Activated CD4-positive, alpha-beta T cell treated with anti-CD3 and anti-CD28 coated beads, Interleukin-2, amount 50 U/mL, for 48 hours (primary cell): ENCODE results near the gene METRNL.
"Not testable (repeated sequence)": the region's sequence is repeated elsewhere in the genome, so short reads cannot be mapped to it uniquely, and the experiment has no call there.

Experiments used
- DNase-seq, 2 experiments: peaks; one replicate each; pipeline ENCODE4 v3.0.0-alpha.2; 2020

The METRNL gene

DNA sequence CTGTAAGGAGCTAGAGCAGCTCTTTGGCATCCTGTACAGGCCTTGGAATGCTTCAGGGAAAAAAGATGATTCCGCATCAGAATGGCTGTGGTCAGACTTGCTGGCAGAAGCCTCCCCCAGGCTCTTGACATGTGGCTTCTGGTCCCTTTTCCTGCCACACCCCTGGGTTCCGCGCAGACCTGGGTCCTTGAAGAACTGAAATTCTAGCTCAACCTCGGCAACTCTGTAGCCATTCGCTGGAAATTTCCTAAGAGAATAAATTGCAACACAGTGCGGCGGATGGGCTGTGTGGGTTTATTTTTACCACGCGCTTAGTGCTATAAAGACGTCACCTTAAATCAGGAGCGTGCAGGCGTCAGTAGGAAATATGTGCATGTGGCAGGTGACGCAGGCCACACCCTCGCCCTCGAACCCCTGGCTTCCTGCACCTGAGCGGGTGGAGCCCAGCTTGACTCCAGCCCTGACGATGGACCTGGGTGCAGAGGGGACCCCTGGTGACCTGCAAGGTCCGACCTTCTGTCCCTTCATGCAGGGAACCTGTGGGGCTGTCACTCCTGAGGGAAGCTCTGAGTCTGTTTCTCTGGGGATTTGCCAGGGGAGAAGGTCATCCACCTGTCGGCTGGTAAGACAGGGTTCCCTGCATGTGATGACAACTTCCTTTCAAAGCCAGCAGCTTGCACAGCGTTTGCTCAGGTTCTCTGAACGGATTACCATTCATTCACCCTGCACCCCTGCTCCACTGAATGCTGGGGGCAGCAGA, 46.3 kb downstream of the METRNL start:
- DNase-seq = no peak

DNA sequence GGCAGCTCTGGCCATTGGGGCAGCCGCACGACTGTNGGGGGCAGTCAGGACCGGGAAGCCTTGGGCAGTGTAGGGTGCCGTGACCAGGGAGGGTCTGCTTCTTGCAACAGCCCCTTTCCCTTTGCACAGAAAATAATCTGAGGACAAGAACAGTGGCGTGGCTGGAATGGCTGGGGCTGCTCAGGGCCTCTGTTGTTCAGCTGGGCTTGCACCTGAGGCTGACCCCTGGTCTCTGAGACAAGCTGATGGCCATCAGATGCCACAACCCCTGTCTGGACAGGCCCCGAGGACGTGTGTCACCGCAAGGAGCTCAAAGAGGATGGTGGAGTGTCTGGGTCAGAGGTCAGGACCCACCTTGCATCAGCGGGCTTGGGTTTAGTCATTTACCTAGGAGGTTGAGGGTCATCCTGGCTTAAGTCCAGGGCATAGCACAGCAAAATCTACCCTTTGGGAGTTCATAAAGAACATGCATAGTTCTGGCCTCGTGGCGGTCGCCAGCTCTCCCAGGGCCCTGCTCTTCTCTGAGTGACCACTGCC, 46.9 kb downstream of the METRNL start:
- no peak for DNase-seq

DNA sequence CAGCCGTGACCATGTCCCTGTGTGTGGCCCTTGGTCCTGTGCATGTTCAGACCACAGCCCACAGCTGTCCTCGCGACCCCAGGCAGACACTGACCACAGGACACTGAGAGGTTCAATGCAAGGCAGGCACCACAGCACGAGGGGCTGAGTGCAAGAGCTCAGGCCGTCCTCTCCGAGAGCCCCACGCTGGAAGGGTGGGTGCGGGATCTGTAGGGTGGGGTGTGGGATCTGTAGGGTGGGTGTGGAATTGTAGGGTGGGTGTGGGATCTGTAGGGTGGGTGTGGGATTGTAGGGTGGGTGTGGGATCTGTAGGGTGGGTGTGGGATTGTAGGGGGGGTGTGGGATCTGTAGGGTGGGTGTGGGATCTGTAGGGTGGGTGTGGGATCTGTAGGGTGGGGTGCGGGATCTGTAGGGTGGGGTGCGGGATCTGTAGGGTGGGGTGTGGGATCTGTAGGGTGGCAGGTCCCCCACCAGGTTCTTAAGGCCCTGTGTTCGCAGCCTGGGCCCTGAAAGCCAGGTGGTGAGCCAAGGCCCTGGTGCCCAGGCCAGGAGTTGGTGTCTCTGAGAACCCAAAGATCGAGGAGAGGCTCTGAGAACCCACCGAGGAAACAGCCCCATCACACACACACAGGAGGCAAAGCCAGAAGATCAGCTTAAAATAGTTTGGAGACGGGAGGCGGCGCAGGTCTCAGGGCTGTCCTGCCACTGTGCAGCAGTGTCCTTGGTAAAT, 48.2 kb downstream of the METRNL start:
- DNase-seq = no peak

DNA sequence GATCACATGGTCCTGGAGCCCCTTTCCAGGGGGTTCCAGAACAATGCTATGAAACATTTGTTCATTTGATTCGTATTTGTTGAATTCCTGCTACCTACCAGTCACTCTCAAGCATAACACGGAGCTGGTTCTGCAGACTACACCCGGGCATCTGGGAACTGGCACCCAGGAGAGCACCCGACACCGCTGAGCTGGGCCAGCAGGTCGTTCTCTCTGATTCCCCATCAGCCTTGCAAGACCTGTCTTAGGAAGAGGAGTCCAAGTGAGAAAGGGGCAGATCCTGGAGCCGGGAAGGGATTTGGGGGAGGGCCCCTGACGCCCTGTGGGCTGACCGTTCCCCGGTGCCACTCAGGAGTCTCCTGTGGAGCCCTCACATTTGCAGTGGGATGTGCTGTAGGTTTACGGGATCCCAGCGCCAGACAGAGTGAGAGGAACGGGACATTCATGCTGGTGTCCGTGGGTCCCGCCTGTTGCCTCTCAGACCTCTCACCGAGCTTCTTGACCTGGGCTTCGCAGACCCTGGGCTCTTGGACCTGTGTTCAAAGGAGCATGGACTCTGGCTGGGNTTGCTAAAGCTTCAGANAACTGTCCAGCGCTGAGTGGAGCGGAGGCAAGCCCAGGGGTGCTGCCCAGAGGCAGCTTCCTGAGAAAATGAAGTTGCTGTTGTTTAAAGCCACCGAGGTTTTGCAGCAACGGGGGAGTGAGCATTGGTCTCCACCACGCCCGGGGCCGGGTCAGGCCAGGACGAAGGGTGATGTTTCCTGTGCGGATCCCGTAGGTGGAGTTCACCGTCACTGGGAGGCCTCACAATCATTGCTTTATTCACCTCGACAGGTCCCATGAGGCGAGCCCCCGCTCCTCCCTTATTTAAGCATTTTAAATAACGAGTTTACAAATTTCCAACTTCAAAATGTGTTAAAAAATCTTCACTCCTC, 49.2 kb downstream of the METRNL start:
- no peak for DNase-seq

DNA sequence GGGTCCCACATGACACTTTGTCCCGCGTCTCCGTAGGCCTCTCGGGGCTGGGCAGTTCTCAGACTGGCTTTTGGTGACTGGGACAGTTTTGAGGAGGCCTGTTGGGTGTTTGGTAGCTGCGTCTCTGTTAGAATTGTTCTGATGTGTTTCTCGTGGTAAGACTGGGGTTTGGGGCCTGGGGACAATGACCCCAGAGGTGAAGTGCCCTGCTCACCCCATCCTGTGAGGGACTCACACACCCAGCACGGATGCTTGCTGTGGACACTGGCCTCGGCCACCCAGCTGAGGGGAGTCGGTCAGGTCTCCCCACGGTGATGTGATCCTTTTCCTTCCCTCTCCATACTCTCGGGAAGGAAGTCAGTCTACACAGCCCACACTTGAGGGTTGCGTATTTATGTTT, 50.3 kb downstream of the METRNL start:
- DNase-seq = no peak

DNA sequence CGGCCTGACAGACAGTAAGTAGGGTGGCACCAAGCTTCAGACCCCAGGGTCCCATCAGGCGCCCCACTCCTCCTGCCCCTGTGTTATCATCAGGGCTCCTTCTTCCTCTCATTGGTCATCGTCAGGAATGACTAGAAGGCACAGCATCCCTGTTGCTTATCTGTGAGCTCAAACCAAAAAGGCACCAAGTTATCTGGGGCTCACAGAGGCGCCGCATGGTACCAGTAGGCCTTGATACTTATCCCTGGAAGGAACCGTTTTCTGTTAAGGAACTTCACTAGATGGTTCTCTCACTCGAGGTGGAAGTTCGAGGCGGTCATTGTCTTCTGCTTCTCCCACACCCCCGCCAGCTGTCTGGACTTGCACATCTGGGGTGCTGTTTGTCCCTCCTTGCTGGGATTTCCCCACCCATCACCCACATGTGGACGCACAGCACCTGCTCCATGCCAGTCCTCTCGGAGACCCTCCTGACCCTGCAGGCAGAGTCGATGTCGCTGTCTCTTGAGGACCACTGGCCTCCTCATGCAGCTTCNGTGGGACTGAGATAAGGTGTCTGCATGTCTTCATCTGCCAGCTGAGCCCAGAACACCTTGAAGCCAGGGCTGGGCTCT, 52.1 kb downstream of the METRNL start:
- DNase-seq = no peak

DNA sequence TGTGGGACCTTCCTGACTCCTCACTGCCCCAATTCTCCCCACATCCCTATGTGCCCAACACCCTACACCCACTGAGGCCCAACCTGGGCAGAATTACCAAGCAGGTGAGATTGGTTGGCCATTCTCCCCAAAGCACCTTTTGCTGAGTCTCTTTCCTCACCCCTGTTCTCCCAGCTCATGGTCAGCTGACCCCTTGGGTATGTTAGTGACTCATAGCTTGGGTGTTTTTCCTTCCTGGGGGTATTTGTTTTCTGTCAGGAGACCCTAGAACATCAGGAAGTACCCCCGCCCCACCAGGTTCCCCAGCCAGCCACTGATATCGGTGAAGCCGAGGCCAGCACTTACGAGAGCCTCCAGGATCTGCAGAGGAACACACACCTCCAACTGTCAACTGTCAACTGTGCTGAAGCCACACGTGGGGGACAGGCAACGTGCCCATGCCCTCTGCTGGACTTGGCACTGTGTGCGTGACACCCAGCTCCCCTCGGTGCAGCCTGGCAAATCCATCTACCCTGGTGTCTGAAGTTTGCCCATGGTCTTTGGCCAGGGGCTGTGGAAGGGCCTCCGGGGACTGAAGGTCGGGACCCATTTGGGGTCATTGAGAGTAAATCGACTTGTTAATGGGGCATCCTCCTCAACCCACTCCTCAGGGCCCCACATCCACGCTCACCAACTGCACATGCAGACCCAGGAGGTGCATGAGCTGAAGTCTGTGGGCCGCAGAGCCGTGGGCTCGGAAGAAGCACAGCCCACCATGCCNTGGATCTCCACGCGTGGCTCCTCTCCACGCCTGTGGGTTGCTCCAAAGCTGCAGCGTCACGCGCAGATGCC, 53.1 kb downstream of the METRNL start:
- DNase-seq = no peak

DNA sequence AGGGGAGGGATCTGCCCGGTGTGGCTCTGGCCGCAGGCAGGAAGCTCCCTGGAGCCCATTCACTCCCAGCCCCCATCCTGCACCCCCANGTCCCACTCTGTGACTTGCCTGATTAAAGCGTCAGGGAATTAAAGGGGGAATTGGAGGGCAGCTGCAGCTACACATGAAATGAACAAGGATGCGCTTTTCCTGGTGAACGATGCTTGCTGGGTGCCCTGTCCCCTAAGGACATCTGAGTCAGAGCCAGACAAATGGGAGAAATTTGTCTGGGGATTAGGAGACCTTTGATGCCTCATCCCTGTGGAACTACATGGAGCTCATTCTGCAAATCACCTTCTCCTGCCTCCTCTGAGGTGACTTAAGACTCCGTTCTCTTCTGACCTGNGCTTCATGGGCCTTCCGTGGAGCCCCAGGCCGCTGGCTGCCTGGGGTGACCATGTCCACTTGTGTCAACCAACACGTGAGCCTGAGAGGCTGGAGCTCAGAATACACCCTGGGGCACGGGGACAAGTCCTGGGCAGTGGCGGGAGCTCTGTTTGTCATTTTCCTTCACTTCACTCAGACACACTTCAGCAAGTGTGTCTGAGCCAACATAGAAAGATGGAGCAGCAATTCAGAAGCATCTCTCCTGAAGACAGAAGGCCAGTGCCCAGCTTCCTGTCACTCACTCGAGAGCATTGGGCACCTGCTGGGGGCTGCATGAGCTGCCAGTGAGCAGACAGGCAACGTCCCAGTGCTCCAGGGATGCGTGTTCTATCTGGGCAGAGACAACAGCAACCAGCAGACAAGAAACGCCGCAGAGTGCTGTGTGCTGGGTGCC, 54.1 kb downstream of the METRNL start:
- DNase-seq = no peak

DNA sequence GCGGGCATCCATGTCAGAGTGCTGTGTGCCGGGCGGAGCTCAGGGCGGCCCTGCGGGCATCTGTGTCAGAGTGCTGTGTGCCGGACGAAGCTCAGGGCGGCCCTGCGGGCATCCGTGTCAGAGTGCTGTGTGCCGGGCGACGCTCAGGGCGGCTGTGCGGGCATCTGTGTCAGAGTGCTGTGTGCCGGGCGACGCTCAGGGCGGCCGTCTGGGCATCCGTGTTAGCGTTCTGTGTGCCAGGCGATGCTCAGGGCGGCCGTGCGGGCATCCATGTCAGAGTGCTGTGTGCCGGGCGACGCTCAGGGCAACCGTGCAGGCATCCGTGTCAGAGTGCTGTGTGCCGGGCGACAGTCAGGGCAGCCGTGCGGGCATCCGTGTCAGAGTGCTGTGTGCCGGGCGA, 55.0 kb downstream of the METRNL start:
- DNase-seq = not testable (repeated sequence)

DNA sequence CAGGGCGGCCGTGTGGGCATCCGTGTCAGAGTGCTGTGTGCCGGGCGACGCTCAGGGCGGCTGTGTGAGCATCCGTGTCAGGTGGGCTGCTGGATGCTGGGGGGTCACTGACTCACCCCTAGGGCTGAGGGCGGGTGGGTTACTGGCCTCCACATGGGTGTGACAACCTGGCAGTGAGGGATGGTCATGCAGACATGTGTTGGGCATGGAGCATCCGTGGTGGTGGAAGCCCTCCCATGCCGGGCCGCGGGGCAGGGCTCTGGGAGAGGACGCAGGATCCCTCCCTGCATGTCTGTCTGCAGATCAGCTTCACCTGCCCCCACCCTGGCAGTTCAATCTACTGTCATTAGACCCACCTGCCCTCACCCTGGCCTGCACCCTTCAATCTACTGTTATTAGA, 56.3 kb downstream of the METRNL start:
- DNase-seq = no peak

DNA sequence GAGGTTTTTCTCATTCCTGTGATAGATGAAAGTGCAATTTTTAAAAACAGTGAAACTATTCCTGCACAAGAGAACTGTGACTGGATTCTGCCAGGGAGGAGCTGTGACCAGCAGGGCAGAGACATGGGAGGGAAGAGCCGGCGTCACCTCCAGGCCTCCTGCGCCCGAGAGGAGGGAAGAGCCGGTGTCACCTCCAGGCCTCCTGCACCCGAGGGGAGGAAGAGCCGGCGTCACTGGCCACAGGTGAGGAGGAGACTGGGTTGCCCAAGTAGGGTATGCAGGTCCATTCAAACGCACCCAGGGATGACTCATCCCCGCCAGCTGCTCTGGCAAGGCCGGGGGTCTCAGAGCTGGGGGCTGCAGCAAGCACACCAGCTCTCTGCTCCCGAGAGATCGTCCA, 56.7 kb downstream of the METRNL start:
- DNase-seq = no peak

DNA sequence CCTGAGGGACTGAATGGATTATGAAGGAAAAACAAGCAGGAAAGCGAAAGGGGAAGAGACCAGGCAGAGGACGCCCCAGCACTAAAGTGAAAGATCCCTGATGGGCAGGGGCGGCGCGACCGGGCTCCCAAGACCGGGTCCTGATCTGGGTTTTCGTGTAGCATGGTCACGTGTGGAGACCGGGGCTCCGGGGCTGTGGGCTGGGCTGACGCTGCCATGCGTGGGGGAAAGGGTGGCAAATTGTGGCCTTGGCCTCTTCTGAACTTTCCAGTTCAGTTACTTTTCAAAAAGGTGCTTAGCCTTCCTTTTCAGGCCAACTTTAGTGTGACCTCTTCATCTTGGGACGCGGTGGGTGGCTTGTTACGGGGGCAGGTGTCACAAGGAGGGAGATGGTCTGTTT, 57.5 kb downstream of the METRNL start:
- no peak for DNase-seq

DNA sequence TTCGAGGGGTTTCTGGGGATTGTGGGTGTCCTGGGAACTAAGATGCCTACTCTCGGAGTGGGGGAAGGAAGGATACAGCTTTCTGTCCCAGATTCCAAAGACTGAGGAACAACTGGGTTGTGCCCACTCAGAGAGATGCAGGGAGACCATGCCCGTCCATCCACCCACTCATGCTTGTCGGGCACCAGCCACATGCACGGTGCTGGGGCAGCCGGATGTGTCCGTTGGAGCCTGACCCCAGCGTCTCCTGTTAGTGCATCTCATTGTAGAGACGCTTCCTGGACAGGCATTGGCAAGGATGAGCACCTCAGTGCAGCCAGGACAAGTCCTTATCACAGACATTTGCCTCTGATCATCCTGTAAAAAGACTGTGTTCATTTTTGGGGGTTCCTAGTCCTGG, 58.1 kb downstream of the METRNL start:
- no peak for DNase-seq

DNA sequence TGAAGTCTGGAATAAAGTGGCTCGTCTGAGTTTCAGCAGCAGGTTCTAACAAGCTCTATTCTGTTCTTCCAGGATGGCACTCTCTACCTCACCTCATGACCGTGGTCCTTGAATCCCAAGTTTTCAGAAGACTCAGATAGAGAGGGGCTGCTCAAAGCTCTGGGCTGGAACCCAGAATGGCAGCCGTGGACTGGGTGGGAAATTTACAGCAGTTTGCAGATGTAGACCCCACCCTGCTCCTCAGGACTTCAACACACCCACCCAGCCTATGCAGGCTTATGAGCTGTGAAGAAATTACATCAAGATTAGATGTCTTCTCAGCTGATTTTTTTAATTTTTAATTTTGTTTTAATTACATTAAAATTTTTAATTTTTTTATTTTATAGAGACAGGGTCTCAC, 59.4 kb downstream of the METRNL start:
- DNase-seq = no peak

DNA sequence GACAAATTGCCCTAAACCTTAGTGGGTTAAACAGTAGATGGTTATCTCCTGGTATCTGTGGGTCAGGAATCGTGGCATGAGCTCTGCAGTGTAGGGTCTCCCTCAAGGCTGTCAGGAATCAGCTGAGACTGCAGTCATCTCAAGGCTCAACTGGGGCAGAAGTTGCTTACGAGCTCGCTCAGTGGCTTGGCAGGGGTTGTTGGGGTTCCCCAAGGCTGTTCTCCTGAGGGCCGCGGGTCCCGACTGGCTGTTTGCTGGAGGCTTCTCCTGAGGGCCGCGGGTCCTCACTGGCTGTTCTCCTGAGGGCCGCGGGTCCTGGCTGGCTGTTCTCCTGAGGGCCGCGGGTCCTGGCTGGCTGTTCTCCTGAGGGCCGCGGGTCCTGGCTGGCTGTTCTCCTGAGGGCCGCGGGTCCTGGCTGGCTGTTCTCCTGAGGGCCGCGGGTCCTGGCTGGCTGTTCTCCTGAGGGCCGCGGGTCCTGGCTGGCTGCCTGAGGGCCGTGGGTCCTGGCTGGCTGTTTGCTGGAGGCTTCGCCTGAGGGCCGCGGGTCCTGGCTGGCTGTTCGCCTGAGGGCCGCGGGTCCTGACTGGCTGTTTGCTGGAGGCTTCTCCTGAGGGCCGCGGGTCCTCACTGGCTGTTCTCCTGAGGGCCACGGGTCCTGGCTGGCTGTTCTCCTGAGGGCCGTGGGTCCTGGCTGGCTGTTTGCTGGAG, 60.3 kb downstream of the METRNL start:
- DNase-seq = not testable (repeated sequence)

DNA sequence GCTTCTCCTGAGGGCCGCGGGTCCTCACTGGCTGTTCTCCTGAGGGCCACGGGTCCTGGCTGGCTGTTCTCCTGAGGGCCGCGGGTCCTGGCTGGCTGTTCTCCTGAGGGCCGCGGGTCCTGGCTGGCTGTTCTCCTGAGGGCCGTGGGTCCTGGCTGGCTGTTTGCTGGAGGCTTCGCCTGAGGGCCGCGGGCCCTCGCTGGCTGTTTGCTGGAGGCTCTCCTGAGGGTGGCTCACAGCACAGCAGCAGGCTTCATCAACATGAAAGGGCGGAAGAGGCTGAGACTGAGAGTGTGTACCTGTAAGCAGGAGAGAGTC, 60.8 kb downstream of the METRNL start:
- DNase-seq = not testable (repeated sequence)

DNA sequence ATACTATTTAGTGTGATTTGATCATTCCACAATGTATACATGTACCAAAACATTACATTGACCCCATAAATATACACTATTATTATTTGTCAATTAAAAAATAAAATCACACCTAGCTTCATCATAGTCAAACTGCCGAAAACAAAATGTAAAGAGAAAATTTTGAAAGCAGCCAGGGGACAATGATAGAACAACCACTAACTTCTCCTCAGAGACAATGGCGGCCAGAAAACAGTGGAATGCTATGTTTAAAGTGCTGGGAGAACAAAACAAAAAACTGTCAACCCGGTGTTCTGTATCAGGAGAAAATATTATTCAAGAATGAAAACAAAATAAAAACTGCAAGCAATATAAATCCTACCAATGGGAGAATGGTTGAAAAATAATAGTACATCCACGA, 63.2 kb downstream of the METRNL start:
- no peak for DNase-seq

DNA sequence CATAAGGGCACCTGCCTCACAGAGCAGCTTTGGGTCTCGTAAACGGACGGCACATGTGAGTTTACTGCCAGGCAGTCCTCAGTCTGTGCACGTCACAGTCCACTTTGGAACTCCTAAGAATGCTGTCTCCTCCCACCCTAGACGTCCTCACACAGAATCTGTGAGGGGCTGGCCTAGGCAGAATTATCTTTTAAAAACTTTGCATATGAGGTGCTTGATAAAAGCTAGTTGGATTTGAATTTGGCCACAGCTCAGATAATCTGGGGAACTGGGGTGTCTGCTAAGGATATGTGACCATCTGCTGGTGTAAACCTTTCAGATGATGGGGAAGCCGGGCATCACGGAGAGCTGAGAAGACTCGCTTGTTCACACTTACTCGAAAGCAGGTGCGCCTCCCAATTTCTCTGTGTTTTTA, 64.4 kb downstream of the METRNL start:
- no peak for DNase-seq
